GM12878 (cell line): ENCODE measurements around the gene BBX. TPM values are rescaled to one million over a fixed set of nuclear protein-coding genes. Genes with fewer than 3 reads are reported as not detected.

Experiments
- ATAC-seq: fragments of 200-7000 bp; cut with Tn5 transposase; 3 replicates; pipeline ENCODE4 v1.9.1; 2020; ENCODE audit warnings: mild to moderate bottlenecking, moderate library complexity
- BruUV-seq: library from RNA; stranded (reverse); fragments of 400-500 nt; replicated peaks from 2 replicates; lab custom pipeline; 2021; lab: Mats Ljungman, UMichigan
- CTCF ChIA-PET: fragments of 300-600 bp; sonication (Branson Sonifier 250); formaldehyde crosslinking; extraction: SDS; loops from one replicate; lab custom pipeline; 2021; ENCODE audit warnings: inconsistent platforms; lab: Yijun Ruan, JAX
- POLR2A ChIA-PET: fragments of 350-600 bp; formaldehyde crosslinking; extraction: SDS; loops from one replicate; lab custom pipeline; 2021; ENCODE audit warnings: inconsistent platforms; lab: Charles Lee
- RAD21 ChIA-PET: fragments of 300-600 bp; sonication (Branson Sonifier 250); formaldehyde crosslinking; loops from one replicate; lab custom pipeline; 2023; ENCODE audit warnings: antibody characterized with exemption; ENCODE audit not compliant: unreplicated experiment; lab: Charles Lee
- SMC1A ChIA-PET: fragments of 300-600 bp; sonication (Branson Sonifier 250); formaldehyde crosslinking; loops from one replicate; lab custom pipeline; 2023; ENCODE audit not compliant: unreplicated experiment, uncharacterized antibody; lab: Charles Lee
- DNase-seq: peaks from one replicate; pipeline ENCODE4 v3.0.0-alpha.2; 2011; ENCODE audit warnings: low read depth, low spot score
- FAIRE-seq: peaks from 3 replicates; lab custom pipeline; 2011; peaks lifted over from hg19 to GRCh38; lab: Jason Lieb, UNC
- H2AFZ ChIP-seq: 2 replicates; pipeline ENCODE4 v1.6.0; 2011; ENCODE audit warnings: low read depth, low read length, control low read depth; ENCODE audit not compliant: control insufficient read depth
- H3K27ac ChIP-seq: 2 replicates; pipeline ENCODE4 v1.5.1; 2011; ENCODE audit warnings: control low read depth; ENCODE audit not compliant: control insufficient read depth, insufficient read depth
- H3K27me3 ChIP-seq, 2 experiments: replicated peaks in 1 of 2; 2 replicates each; pipeline versions ENCODE4 v1.6.0 to v1.6.1; 2011; ENCODE audit warnings: low read length in 1 of 2; ENCODE audit not compliant: control insufficient read depth in 2 of 2, insufficient read depth in 2 of 2
- H3K36me3 ChIP-seq, 2 experiments: 2 replicates each; pipeline ENCODE4 v1.5.1; 2011; ENCODE audit warnings: low read length in 1 of 2; ENCODE audit not compliant: control insufficient read depth in 2 of 2, insufficient read depth in 2 of 2
- H3K4me1 ChIP-seq: 2 replicates; pipeline ENCODE4 v1.6.1; 2011; ENCODE audit warnings: mild to moderate bottlenecking, low read length, moderate library complexity, mixed read lengths; ENCODE audit not compliant: control insufficient read depth, insufficient read depth
- H3K4me2 ChIP-seq: 2 replicates; pipeline ENCODE4 v1.6.0; 2011; ENCODE audit warnings: control low read depth; ENCODE audit not compliant: control insufficient read depth, insufficient read depth
- H3K4me3 ChIP-seq: fragments of 200-600 bp; sonication (generic); 2 replicates; pipeline ENCODE4 v1.5.1; 2016
- H3K79me2 ChIP-seq: 2 replicates; pipeline ENCODE4 v1.6.0; 2011; ENCODE audit warnings: low read length; ENCODE audit not compliant: control insufficient read depth, insufficient read depth
- H3K9ac ChIP-seq: 2 replicates; pipeline ENCODE4 v1.8.0; 2011; ENCODE audit warnings: low read length, control low read depth, mixed read lengths; ENCODE audit not compliant: control insufficient read depth, insufficient read depth
- H3K9me3 ChIP-seq: replicated peaks from 3 replicates; pipeline ENCODE4 v1.5.1; 2011; ENCODE audit warnings: mild to moderate bottlenecking, low read length; ENCODE audit not compliant: control insufficient read depth, insufficient read depth
- H4K20me1 ChIP-seq: 2 replicates; pipeline ENCODE4 v1.6.0; 2011; ENCODE audit not compliant: control insufficient read depth, insufficient read depth
- CREB1 ChIP-seq: IDR thresholded peaks from 2 replicates; pipeline ENCODE4 v1.6.1; 2012; ENCODE audit warnings: low read depth, mild to moderate bottlenecking, inconsistent platforms
- ETV6 ChIP-seq, 2 experiments: fragments of 450-650 bp in 1 of 2; IDR thresholded peaks in 1 of 2; conservative IDR thresholded peaks in 1 of 2; 2 replicates each; pipeline ENCODE4 v1.6.1; 2014; ENCODE audit warnings: antibody characterized with exemption in 1 of 2, borderline replicate concordance in 1 of 2, low read depth in 1 of 2, mild to moderate bottlenecking in 1 of 2, moderate library complexity in 1 of 2
- HDAC6 ChIP-seq: fragments of 200-600 bp; sonication (generic); IDR thresholded peaks from one replicate; pipeline ENCODE4 v1.8.0; 2017; ENCODE audit warnings: antibody characterized with exemption; ENCODE audit not compliant: unreplicated experiment
- JUND ChIP-seq: IDR thresholded peaks from 2 replicates; pipeline ENCODE4 v1.6.1; 2012; ENCODE audit warnings: low read depth, mild to moderate bottlenecking, low read length, improper control_type of control experiment, moderate library complexity
- MYC ChIP-seq: IDR thresholded peaks from 2 replicates; pipeline ENCODE4 v1.6.1; 2011; ENCODE audit warnings: mild to moderate bottlenecking, low read length, moderate library complexity, inconsistent platforms; ENCODE audit not compliant: insufficient read depth, insufficient replicate concordance, insufficient read length, severe bottlenecking
- NR2C1 ChIP-seq: fragments of 450-650 bp; IDR thresholded peaks from 2 replicates; pipeline ENCODE4 v1.6.1; 2017; ENCODE audit warnings: antibody characterized with exemption, mild to moderate bottlenecking, moderate library complexity
- NR2F1 ChIP-seq: fragments of 450-650 bp; conservative IDR thresholded peaks from 2 replicates; pipeline ENCODE4 v1.6.1; 2017; ENCODE audit warnings: mild to moderate bottlenecking
- POLR2AphosphoS2 ChIP-seq: IDR thresholded peaks from 2 replicates; pipeline ENCODE4 v1.6.1; 2011; ENCODE audit warnings: low read depth, mild to moderate bottlenecking, low read length, improper control_type of control experiment, moderate library complexity
- SMAD5 ChIP-seq: IDR thresholded peaks from 2 replicates; pipeline ENCODE4 v1.6.1; 2016; ENCODE audit warnings: antibody characterized with exemption, low read depth
- SP1 ChIP-seq: IDR thresholded peaks from one replicate; pipeline ENCODE4 v1.6.1; 2011; ENCODE audit warnings: low read depth, low read length
- ZSCAN29 ChIP-seq: fragments of 450-650 bp; IDR thresholded peaks from 2 replicates; pipeline ENCODE4 v1.6.1; 2017; ENCODE audit warnings: mild to moderate bottlenecking, moderate library complexity
- WGBS: methylation state at CpG from one replicate; pipeline ENCODE4 v1.1.6; 2016; ENCODE audit warnings: low lambda C conversion rate; ENCODE audit not compliant: insufficient replicate concordance, insufficient coverage; ENCODE audit errors: missing lambda C conversion rate; 5-methylcytosine and 5-hydroxymethylcytosine counted together
- in situ Hi-C: fragments of 300-500 bp; cut with MboI; formaldehyde crosslinking; loops from 9 replicates; pipeline ENCODE4 v1.14.3; 2018; ENCODE audit warnings: mixed read lengths
- intact Hi-C: fragments of 100-400 bp; cut with micrococcal nuclease; formaldehyde crosslinking; loops from one replicate; pipeline ENCODE4 v1.14.2; 2022; ENCODE audit not compliant: unreplicated experiment
- polyA plus RNA-seq, 11 experiments: library from polyadenylated mRNA; depleted of rRNA in 4 of 11; unstranded in 6 of 11; stranded (reverse) in 5 of 11; fragments of >200 nt; fragmentation: Nextera tagmentation in 4 of 11; fragmentation: Illumina TruSeq in 1 of 11; extraction: Ambion mirVana in 4 of 11; extraction: Trizol in 1 of 11; gene quantifications; 1 replicate in 1 of 11; 2 replicates in 10 of 11; pipeline versions ENCODE4 v1.2.1 to v1.2.3, GENCODE V29; 2011 to 2016; ENCODE audit warnings: inconsistent platforms in 2 of 11, missing spikeins in 2 of 11, low read depth in 1 of 11
- total RNA-seq, 4 experiments: library from RNA; depleted of rRNA in 3 of 4; stranded (reverse); fragments of >200 nt in 3 of 4; fragmentation: Illumina TruSeq in 1 of 4; extraction: Trizol in 1 of 4; gene quantifications; 2 replicates each; pipeline versions ENCODE4 v1.2.1 to v1.2.3, GENCODE V29; 2013 to 2021
- TF ChIP-seq, protein P1 (sequence below): fragments of 150-350 bp; IDR thresholded peaks from 2 replicates; pipeline ENCODE4 v1.6.1; 2016; ENCODE audit warnings: low read depth, low read length
- TF ChIP-seq, protein P2 (sequence below): IDR thresholded peaks from 2 replicates; pipeline ENCODE4 v1.6.1; 2011; ENCODE audit warnings: borderline replicate concordance, low read depth, mild to moderate bottlenecking, moderate library complexity, low read length; ENCODE audit not compliant: insufficient read depth, poor library complexity, severe bottlenecking

Gene BBX
- total and polyA plus RNA-seq, 10 of the 15 experiments (the other 5 are each of a cell fraction or from before 2014, with no cell fraction given) = 13.3 to 38.5 (median 32.0) TPM

DNA sequence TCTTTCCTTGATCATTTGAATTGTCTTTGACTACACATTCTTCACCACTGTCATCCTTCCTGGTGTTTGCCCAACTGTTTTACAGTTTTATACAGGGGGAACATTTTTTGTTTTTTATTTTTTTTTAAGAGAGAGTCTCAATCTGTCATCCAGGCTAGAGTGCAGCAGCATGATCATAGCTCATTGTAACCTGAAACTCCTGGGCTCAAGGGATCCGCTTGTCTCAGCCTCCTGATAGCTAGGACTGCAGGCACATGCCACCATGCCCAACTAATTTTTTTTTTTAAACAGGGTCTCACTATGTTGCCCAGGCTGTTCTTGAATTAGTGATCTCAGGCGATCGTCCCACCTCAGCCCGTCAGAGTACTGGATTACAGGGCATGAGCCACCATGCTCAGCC is 222.6 kb downstream of the BBX start:
- WGBS = 95% methylated on average over 4 of the region's 4 CpGs
- Histone ChIP-seq H3K36me3 (peaks cover 0 to 2% of the 10 kb centered on the region in 2 experiments; a peak in 1 of 4 replicates), H3K4me1 (no peaks in the 10 kb centered on the region), H3K4me2 (no peak overlapping the region), H3K79me2 (no peaks in the 10 kb centered on the region), H4K20me1 (no peaks in the 10 kb centered on the region), H3K27ac (no peak overlapping the region), H2AFZ (no peak overlapping the region), H3K9ac (no peak overlapping the region), H3K9me3 (no peaks in the 10 kb centered on the region), H3K27me3 (no peaks in the 10 kb centered on the region), H3K4me3 (no peak overlapping the region)
- no peak for FAIRE-seq
- CTCF ChIA-PET = interaction anchor here (0.9 to 7.5 kb wide), 7 partner anchors 9 to 170 kb away, joined by 3 to 88 read pairs (median 4); no protein-coding TSS in a partner anchor
- no peak for DNase-seq
- in situ Hi-C loops (no loop called here), intact Hi-C loops (no loop called here)
- no peak for TF ChIP-seq ZSCAN29
- no peak for TF ChIP-seq SMAD5
- TF ChIP-seq, protein P1, sequence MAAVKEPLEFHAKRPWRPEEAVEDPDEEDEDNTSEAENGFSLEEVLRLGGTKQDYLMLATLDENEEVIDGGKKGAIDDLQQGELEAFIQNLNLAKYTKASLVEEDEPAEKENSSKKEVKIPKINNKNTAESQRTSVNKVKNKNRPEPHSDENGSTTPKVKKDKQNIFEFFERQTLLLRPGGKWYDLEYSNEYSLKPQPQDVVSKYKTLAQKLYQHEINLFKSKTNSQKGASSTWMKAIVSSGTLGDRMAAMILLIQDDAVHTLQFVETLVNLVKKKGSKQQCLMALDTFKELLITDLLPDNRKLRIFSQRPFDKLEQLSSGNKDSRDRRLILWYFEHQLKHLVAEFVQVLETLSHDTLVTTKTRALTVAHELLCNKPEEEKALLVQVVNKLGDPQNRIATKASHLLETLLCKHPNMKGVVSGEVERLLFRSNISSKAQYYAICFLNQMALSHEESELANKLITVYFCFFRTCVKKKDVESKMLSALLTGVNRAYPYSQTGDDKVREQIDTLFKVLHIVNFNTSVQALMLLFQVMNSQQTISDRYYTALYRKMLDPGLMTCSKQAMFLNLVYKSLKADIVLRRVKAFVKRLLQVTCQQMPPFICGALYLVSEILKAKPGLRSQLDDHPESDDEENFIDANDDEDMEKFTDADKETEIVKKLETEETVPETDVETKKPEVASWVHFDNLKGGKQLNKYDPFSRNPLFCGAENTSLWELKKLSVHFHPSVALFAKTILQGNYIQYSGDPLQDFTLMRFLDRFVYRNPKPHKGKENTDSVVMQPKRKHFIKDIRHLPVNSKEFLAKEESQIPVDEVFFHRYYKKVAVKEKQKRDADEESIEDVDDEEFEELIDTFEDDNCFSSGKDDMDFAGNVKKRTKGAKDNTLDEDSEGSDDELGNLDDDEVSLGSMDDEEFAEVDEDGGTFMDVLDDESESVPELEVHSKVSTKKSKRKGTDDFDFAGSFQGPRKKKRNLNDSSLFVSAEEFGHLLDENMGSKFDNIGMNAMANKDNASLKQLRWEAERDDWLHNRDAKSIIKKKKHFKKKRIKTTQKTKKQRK = no peak
- TF ChIP-seq ETV6 (conservative IDR thresholded peaks at IDR 0.05 in 1 of 2, IDR thresholded peaks at IDR 0.05 in 1 of 2; ENCODE audit: borderline replicate concordance in 1 of 2, low read depth in 1 of 2) = no peak
- no peak for TF ChIP-seq SP1
- TF ChIP-seq HDAC6 = no peak
- TF ChIP-seq, protein P2, sequence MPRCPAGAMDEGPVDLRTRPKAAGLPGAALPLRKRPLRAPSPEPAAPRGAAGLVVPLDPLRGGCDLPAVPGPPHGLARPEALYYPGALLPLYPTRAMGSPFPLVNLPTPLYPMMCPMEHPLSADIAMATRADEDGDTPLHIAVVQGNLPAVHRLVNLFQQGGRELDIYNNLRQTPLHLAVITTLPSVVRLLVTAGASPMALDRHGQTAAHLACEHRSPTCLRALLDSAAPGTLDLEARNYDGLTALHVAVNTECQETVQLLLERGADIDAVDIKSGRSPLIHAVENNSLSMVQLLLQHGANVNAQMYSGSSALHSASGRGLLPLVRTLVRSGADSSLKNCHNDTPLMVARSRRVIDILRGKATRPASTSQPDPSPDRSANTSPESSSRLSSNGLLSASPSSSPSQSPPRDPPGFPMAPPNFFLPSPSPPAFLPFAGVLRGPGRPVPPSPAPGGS = no peak
- no peak for TF ChIP-seq NR2C1
- no peak for TF ChIP-seq MYC
- no peak for TF ChIP-seq POLR2AphosphoS2
- no peak for TF ChIP-seq CREB1
- no peak for TF ChIP-seq JUND
- TF ChIP-seq NR2F1 = no peak
- BruUV-seq = no TSS peak
- RAD21 ChIA-PET = interaction anchor here (1.1 kb wide), 1 partner anchor 86 kb away, joined by 3 read pairs; no protein-coding TSS in a partner anchor
- POLR2A ChIA-PET = no interaction called here
- SMC1A ChIA-PET = interaction anchor here (1.0 to 2.7 kb wide), 6 partner anchors 9 to 102 kb away, joined by 3 to 9 read pairs (median 4); no protein-coding TSS in a partner anchor
- no peak for ATAC-seq
